K562 (cell line): ENCODE results near the gene PTRH2. TPM values are rescaled to one million over a fixed set of nuclear protein-coding genes. Genes with fewer than 3 reads are reported as not detected.
A peak's percentile ranks its signal among the peaks of the same experiment; 100 is the strongest.

ENCODE experiments used
- CBX1 ChIP-seq: sonication (generic); IDR thresholded peaks from 2 replicates; pipeline ENCODE4 v1.6.1; 2016; ENCODE audit warnings: antibody characterized with exemption, low read depth, mild to moderate bottlenecking
- CHD7 ChIP-seq: fragments of 200-600 bp; sonication (generic); IDR thresholded peaks from one replicate; pipeline ENCODE4 v1.6.1; 2012; ENCODE audit warnings: mild to moderate bottlenecking, low read depth, low read length, inconsistent platforms
- HNRNPK ChIP-seq: fragments of 200-400 bp; formaldehyde crosslinking; IDR thresholded peaks from one replicate; pipeline ENCODE4 v1.6.1; 2018; ENCODE audit warnings: mild to moderate bottlenecking, low read depth, low read length; ENCODE audit not compliant: poor library complexity, severe bottlenecking
- KLF1 ChIP-seq: fragments of 450-650 bp; IDR thresholded peaks from 2 replicates; pipeline ENCODE4 v1.6.1; 2016; ENCODE audit warnings: missing genetic modification characterization, missing compliant biosample characterization
- NCOR1 ChIP-seq: fragments of 450-650 bp; IDR thresholded peaks from 2 replicates; pipeline ENCODE4 v1.6.1; 2016; ENCODE audit warnings: mild to moderate bottlenecking, moderate library complexity
- NUFIP1 ChIP-seq: fragments of 450-650 bp; IDR thresholded peaks from 2 replicates; pipeline ENCODE4 v1.6.1; 2018; ENCODE audit not compliant: partially characterized antibody
- PTRF ChIP-seq: fragments of 450-650 bp; IDR thresholded peaks from 2 replicates; pipeline ENCODE4 v1.6.1; 2016; ENCODE audit warnings: mild to moderate bottlenecking, missing genetic modification characterization, missing compliant biosample characterization
- TBL1XR1 ChIP-seq, 2 experiments: IDR thresholded peaks; 2 replicates each; pipeline ENCODE4 v1.6.1; 2012; ENCODE audit warnings: improper control_type of control experiment in 2 of 2, low read length in 2 of 2, mild to moderate bottlenecking in 1 of 2
- ZNF57 ChIP-seq: fragments of 450-650 bp; formaldehyde crosslinking; IDR thresholded peaks from 2 replicates; pipeline ENCODE4 v1.4.0; 2020; ENCODE audit warnings: mild to moderate bottlenecking, moderate library complexity
- ZZZ3 ChIP-seq: fragments of 450-650 bp; IDR thresholded peaks from 2 replicates; pipeline ENCODE4 v1.6.1; 2016; ENCODE audit warnings: antibody characterized with exemption, mild to moderate bottlenecking, moderate library complexity
- polyA plus RNA-seq, 8 experiments: library from polyadenylated mRNA; depleted of rRNA in 4 of 8; stranded (reverse) in 5 of 8; unstranded in 3 of 8; fragments of >200 nt; fragmentation: Nextera tagmentation in 2 of 8; fragmentation: Illumina TruSeq in 1 of 8; extraction: Ambion mirVana in 2 of 8; extraction: Trizol in 1 of 8; gene quantifications; 2 replicates each; pipeline versions ENCODE4 v1.2.1 to v1.2.3, GENCODE V29; 2011 to 2014; ENCODE audit warnings: inconsistent platforms in 1 of 8, missing spikeins in 1 of 8
- total RNA-seq, 7 experiments: library from RNA; depleted of rRNA in 6 of 7; stranded (reverse); fragments of >200 nt in 6 of 7; fragmentation: Illumina TruSeq in 2 of 7; extraction: Trizol in 2 of 7; gene quantifications; 2 replicates each; pipeline versions ENCODE4 v1.2.1 to v1.2.3, GENCODE V29; 2011 to 2021; ENCODE audit warnings: low replicate concordance in 1 of 7

Gene PTRH2
- total and polyA plus RNA-seq, 9 of the 15 experiments (the other 6 are each of a cell fraction or from before 2014, with no cell fraction given) = 53.1 to 210 (median 126) TPM

- TF ChIP-seq TBL1XR1 (IDR thresholded peaks at IDR 0.05; ENCODE audit: low read length in 2 of 2) = peak; percentile 39 to 94; a peak in 2 of 4 replicates
- TF ChIP-seq KLF1 (tag) = no peak
- no peak for TF ChIP-seq CHD7
- no peak for TF ChIP-seq PTRF (tag)
- no peak for TF ChIP-seq ZZZ3
- no peak for TF ChIP-seq CBX1
- no peak for TF ChIP-seq HNRNPK
- TF ChIP-seq NCOR1 = peak; percentile 96
- no peak for TF ChIP-seq ZNF57 (CRISPR knock-in tag)
- peak; percentile 61 for TF ChIP-seq NUFIP1
These were observed 22.3 kb downstream of the PTRH2 start (continued) for GRCh38 chr17:59684967-59685366.
